PC-3 (cell line): ENCODE data around the gene H2AZ1. TPM values are rescaled to one million over a fixed set of nuclear protein-coding genes. Genes with fewer than 3 reads are reported as not detected.
A peak's percentile ranks its signal among the peaks of the same experiment; 100 is the strongest.

ENCODE experiments used
- ATAC-seq: fragments of 200-7000 bp; cut with Tn5 transposase; 2 replicates; pipeline ENCODE4 v1.9.1; 2020; ENCODE audit warnings: mild to moderate bottlenecking, moderate library complexity
- Bru-seq: library from RNA; stranded (reverse); fragments of 400-500 nt; gene quantifications from one replicate; lab custom pipeline; 2021; lab: Mats Ljungman, UMichigan
- BruChase-seq, 2 experiments: library from RNA; stranded (reverse); fragments of 400-500 nt; gene quantifications; one replicate each; lab custom pipeline; 2021; lab: Mats Ljungman, UMichigan
- BruUV-seq: library from RNA; stranded (reverse); fragments of 400-500 nt; replicated peaks from 2 replicates; lab custom pipeline; 2021; lab: Mats Ljungman, UMichigan
- CTCF ChIA-PET: fragments of 300-600 bp; sonication (Branson Sonifier 250); formaldehyde crosslinking; loops from one replicate; lab custom pipeline; 2022; ENCODE audit warnings: antibody characterized with exemption; lab: Charles Lee
- POLR2A ChIA-PET: fragments of 300-600 bp; sonication (Branson Sonifier 250); formaldehyde crosslinking; loops from one replicate; lab custom pipeline; 2022; ENCODE audit warnings: antibody characterized with exemption; ENCODE audit not compliant: unreplicated experiment; lab: Charles Lee
- DNase-seq: peaks from one replicate; pipeline ENCODE4 v3.0.0-alpha.2; 2015
- H2AFZ ChIP-seq: fragments of 300-600 bp; sonication (generic); 2 replicates; pipeline ENCODE4 v1.6.0; 2016; ENCODE audit warnings: antibody characterized with exemption, low read length
- H3F3A ChIP-seq: fragments of 300-600 bp; sonication (generic); one replicate; pipeline ENCODE4 v1.6.0; 2017; ENCODE audit warnings: antibody characterized with exemption, low read length, control low read depth, mild to moderate bottlenecking; ENCODE audit not compliant: unreplicated experiment
- H3K27ac ChIP-seq: fragments of 300-600 bp; sonication (generic); 2 replicates; pipeline ENCODE4 v1.5.1; 2016; ENCODE audit warnings: mild to moderate bottlenecking, low read length
- H3K27me3 ChIP-seq: fragments of 300-600 bp; sonication (generic); 2 replicates; pipeline ENCODE4 v1.6.1; 2016; ENCODE audit warnings: low read length, mixed read lengths
- H3K36me3 ChIP-seq: fragments of 300-600 bp; sonication (generic); 2 replicates; pipeline ENCODE4 v1.6.1; 2016; ENCODE audit warnings: low read depth, mixed run types, low read length, mixed read lengths
- H3K4me1 ChIP-seq: fragments of 300-600 bp; sonication (generic); 2 replicates; pipeline ENCODE4 v1.5.1; 2016; ENCODE audit warnings: low read length; ENCODE audit not compliant: insufficient read depth
- H3K4me2 ChIP-seq: fragments of 300-600 bp; sonication (generic); 2 replicates; pipeline ENCODE4 v1.6.0; 2016; ENCODE audit warnings: low read length
- H3K4me3 ChIP-seq: fragments of 300-600 bp; sonication (generic); 2 replicates; pipeline ENCODE4 v1.5.1; 2016; ENCODE audit warnings: mild to moderate bottlenecking, low read length, mixed read lengths
- H3K79me2 ChIP-seq: fragments of 300-600 bp; sonication (generic); 2 replicates; pipeline ENCODE4 v1.6.1; 2017; ENCODE audit warnings: low read length, mixed read lengths
- H3K9ac ChIP-seq: fragments of 300-600 bp; sonication (generic); 2 replicates; pipeline ENCODE4 v1.6.0; 2016; ENCODE audit warnings: mild to moderate bottlenecking, low read length
- H3K9me2 ChIP-seq: fragments of 300-600 bp; sonication (generic); replicated peaks from 2 replicates; pipeline ENCODE4 v1.6.1; 2016; ENCODE audit warnings: mixed run types, low read length, mixed read lengths
- H3K9me3 ChIP-seq: fragments of 300-600 bp; sonication (generic); 2 replicates; pipeline ENCODE4 v1.6.1; 2016; ENCODE audit warnings: low read length, mixed read lengths
- H4K20me1 ChIP-seq: fragments of 300-600 bp; sonication (generic); 2 replicates; pipeline ENCODE4 v1.6.1; 2016; ENCODE audit warnings: low read length, mixed read lengths
- EZH2 ChIP-seq: fragments of 300-600 bp; sonication (generic); IDR thresholded peaks from one replicate; pipeline ENCODE4 v1.6.1; 2017; ENCODE audit warnings: antibody characterized with exemption, mild to moderate bottlenecking, low read length; ENCODE audit not compliant: unreplicated experiment
- EZH2phosphoT487 ChIP-seq: fragments of 300-600 bp; sonication (generic); IDR thresholded peaks from 2 replicates; pipeline ENCODE4 v1.6.1; 2018; ENCODE audit warnings: mild to moderate bottlenecking, antibody characterized with exemption, low read length, borderline replicate concordance
- intact Hi-C: fragments of 100-400 bp; cut with micrococcal nuclease; formaldehyde crosslinking; loops from 2 replicates; pipeline ENCODE4 v1.9.0; 2023
- long read RNA-seq: library from polyadenylated mRNA; unstranded; transcript quantifications from one replicate; pipeline ENCODE4 v2.0.0, GENCODE V29; 2021; ENCODE audit not compliant: unreplicated experiment
- total RNA-seq: library from RNA; depleted of rRNA; stranded (reverse); fragments of >200 nt; gene quantifications from 2 replicates; pipeline ENCODE4 v1.2.3, GENCODE V29; 2014; rRNA removed
- TF ChIP-seq, protein P1 (sequence below): fragments of 300-600 bp; sonication (generic); conservative IDR thresholded peaks from 2 replicates; pipeline ENCODE4 v1.5.1; 2017; ENCODE audit warnings: antibody characterized with exemption, low read depth, mild to moderate bottlenecking, low read length

Gene H2AZ1
- 384 and 433 TPM in 2 replicates for total RNA-seq
- Bru-seq, nascent RNA = percentile 97 among the genes with signal in this experiment
- percentile 99 among the genes with signal in this experiment for BruChase-seq, experiment 1, labeled RNA remaining after a 6-hour chase
- BruChase-seq, experiment 2, labeled RNA remaining after a 2-hour chase = percentile 98 among the genes with signal in this experiment
- long read RNA-seq, transcript H2AFZ-201 (5 exons, 979 nt) = major isoform, 141 of 170 reads
- long read RNA-seq, transcript H2AFZ-203 (4 exons, 1,254 nt) = minor isoform, 11 of 170 reads
- long read RNA-seq, partial matches to known transcripts = 4 of 170 reads
- long read RNA-seq, other reads (novel, unspliced or antisense) = 13 of 170 reads

DNA sequence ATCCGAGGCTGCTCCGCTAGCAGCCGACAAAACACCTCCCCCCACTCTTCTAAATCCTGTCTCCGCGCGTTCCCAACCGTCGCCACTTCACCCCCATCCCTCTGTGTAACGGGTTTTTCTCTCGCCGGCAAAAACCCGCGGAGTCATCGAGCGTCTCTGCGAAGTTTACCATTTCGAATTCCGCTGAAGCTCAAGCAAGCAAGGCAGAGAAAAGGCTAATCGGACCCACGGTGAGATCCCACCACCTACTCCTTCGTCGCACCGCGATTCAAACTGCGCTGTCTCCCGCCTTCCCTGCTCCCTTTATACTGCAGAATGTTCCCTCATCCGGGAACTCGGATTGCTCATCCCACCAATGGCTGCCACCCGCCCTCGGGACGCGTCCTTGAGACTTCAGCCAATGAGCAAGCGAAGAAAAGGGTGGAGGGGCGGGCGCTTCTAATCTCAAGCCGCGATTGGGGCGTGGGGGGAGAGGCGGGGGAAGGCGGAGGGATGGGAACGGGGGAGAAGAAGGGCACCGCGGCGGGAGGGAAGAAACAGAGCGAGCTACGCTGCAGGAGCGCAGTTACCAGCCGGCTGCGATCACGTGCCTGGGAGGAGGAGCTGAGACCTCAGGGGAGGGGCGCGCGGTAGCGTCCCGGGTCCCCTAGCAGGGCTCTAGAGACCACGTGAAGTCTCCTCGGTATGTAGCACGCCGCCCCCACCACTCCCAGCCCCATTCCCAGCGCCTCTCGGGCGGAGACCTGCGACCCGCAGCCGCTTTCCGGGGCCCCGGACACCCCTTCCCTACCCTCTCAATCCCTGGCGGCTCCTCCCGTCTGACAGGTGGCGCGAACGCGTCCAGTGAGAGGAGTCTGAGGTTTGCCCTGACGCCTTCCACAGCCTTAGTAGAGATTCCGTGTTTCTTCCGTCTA lies at the start of gene H2AZ1:
TSS of gene H2AZ1 (minus strand) at position 277 of the 914 bp plus-strand sequence. CDS start at position 172, 105 bp downstream.
- Histone ChIP-seq H3K4me1 (peaks cover 26% of the 10 kb centered on the region), H3K27ac (peak within 1 kb of the TSS; percentile 63), H3F3A (no peaks in the 10 kb centered on the region), H3K79me2 (peaks cover 36% of the 10 kb centered on the region), H3K27me3 (no peaks in the 10 kb centered on the region), H3K9me3 (no peaks in the 10 kb centered on the region), H3K9ac (peak within 1 kb of the TSS; percentile 94), H3K9me2 (no peaks in the 10 kb centered on the region), H4K20me1 (peaks cover 17% of the 10 kb centered on the region), H3K36me3 (peaks cover 12% of the 10 kb centered on the region), H3K4me3 (peak within 1 kb of the TSS; percentile 96), H2AFZ (peak within 1 kb of the TSS; percentile 89), H3K4me2 (peak within 1 kb of the TSS; percentile 100)
- intact Hi-C loops = loop anchor here (2.0 to 5.0 kb wide), 5 partner anchors 47 to 385 kb away; partner anchors contain the start of genes DAPP1 and TRMT10A
- POLR2A ChIA-PET = no interaction called here
- CTCF ChIA-PET = no interaction called here
- BruUV-seq = no TSS peak
- DNase-seq = peak; percentile 95
- TF ChIP-seq, protein P1, sequence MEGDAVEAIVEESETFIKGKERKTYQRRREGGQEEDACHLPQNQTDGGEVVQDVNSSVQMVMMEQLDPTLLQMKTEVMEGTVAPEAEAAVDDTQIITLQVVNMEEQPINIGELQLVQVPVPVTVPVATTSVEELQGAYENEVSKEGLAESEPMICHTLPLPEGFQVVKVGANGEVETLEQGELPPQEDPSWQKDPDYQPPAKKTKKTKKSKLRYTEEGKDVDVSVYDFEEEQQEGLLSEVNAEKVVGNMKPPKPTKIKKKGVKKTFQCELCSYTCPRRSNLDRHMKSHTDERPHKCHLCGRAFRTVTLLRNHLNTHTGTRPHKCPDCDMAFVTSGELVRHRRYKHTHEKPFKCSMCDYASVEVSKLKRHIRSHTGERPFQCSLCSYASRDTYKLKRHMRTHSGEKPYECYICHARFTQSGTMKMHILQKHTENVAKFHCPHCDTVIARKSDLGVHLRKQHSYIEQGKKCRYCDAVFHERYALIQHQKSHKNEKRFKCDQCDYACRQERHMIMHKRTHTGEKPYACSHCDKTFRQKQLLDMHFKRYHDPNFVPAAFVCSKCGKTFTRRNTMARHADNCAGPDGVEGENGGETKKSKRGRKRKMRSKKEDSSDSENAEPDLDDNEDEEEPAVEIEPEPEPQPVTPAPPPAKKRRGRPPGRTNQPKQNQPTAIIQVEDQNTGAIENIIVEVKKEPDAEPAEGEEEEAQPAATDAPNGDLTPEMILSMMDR = no peak
- no peak for TF ChIP-seq EZH2phosphoT487
- TF ChIP-seq EZH2 = no peak
- ATAC-seq = peak; percentile 64

DNA sequence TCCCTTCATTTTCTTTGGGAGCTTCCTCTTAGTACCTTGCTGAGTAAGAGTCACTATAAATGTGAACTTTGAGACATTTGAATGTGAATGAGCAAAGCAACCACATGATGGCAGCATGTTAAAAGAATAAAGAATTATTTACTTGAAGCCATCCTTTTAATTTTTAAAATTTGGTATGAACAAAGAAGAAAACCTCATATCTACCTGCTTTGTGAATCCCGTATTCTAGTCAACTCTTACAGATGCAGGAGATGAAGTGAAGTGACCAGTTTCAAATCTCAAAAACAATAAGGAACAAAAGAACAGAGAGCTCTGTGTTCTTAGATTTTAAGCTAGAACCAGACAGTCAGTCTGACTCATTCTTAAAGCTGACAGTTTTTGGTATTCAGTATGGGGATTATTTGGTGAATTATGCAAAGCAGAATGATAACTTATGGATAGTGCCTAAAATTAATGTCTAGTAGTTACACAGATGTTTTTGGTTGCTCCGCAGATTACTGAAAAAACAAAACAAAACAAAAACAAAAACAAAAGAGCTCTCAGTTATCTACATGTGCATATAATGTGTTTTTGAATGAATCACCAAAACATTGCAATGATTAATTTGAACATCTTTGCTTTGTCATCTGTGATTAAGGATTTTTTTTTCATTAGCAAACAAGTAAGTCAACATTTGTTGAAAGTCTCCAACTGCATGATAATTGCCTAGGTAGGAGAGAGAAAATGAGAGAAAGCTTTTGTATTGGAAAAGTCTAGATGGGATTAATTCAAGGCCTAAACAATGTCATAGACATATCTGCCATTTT lies 48.2 kb upstream of the H2AZ1 start:
- H3K27me3 ChIP-seq = no peaks in the 10 kb centered on the region
- no TSS peak for BruUV-seq
- intact Hi-C loops = loop anchor here (5.0 kb wide), 2 partner anchors 46 to 64 kb away; partner anchors contain the start of gene H2AZ1
- DNase-seq (peak; percentile 59), ATAC-seq (peak; percentile 80)
- CTCF ChIA-PET = interaction anchor here (0.6 to 1.5 kb wide), 12 partner anchors 11 to 782 kb away, joined by 3 to 10 read pairs (median 4); no protein-coding TSS in a partner anchor
- TF ChIP-seq, protein P1 = peak; percentile 74
- TF ChIP-seq EZH2 (no peak), EZH2phosphoT487 (no peak)
- H3K4me1 ChIP-seq = peaks cover 22% of the 10 kb centered on the region
- no peaks in the 10 kb centered on the region for H4K20me1 ChIP-seq
- no peaks in the 10 kb centered on the region for H3K9me3 ChIP-seq
- H3K9me2 ChIP-seq = no peaks in the 10 kb centered on the region
- POLR2A ChIA-PET = interaction anchor here (0.6 kb wide), 1 partner anchor 95 kb away, joined by 3 read pairs; no protein-coding TSS in a partner anchor
- no peaks in the 10 kb centered on the region for H3F3A ChIP-seq
- H3K79me2 ChIP-seq = no peaks in the 10 kb centered on the region
- peak overlapping the region; percentile 58 for H3K4me2 ChIP-seq
- no peak overlapping the region for H3K9ac ChIP-seq
- no peaks in the 10 kb centered on the region for H3K36me3 ChIP-seq
- H3K4me3 ChIP-seq = peak overlapping the region; percentile 20; the same call in 1 of the 2 replicates
- peak overlapping the region; percentile 57 for H3K27ac ChIP-seq
- H2AFZ ChIP-seq = peak overlapping the region; percentile 55
